ENCODE results near the gene CMTR1.
"Not testable (repeated sequence)": the region's sequence is repeated elsewhere in the genome, so short reads cannot be mapped to it uniquely, and the experiment has no call there.

The CMTR1 gene, protein sequence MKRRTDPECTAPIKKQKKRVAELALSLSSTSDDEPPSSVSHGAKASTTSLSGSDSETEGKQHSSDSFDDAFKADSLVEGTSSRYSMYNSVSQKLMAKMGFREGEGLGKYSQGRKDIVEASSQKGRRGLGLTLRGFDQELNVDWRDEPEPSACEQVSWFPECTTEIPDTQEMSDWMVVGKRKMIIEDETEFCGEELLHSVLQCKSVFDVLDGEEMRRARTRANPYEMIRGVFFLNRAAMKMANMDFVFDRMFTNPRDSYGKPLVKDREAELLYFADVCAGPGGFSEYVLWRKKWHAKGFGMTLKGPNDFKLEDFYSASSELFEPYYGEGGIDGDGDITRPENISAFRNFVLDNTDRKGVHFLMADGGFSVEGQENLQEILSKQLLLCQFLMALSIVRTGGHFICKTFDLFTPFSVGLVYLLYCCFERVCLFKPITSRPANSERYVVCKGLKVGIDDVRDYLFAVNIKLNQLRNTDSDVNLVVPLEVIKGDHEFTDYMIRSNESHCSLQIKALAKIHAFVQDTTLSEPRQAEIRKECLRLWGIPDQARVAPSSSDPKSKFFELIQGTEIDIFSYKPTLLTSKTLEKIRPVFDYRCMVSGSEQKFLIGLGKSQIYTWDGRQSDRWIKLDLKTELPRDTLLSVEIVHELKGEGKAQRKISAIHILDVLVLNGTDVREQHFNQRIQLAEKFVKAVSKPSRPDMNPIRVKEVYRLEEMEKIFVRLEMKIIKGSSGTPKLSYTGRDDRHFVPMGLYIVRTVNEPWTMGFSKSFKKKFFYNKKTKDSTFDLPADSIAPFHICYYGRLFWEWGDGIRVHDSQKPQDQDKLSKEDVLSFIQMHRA

DNA sequence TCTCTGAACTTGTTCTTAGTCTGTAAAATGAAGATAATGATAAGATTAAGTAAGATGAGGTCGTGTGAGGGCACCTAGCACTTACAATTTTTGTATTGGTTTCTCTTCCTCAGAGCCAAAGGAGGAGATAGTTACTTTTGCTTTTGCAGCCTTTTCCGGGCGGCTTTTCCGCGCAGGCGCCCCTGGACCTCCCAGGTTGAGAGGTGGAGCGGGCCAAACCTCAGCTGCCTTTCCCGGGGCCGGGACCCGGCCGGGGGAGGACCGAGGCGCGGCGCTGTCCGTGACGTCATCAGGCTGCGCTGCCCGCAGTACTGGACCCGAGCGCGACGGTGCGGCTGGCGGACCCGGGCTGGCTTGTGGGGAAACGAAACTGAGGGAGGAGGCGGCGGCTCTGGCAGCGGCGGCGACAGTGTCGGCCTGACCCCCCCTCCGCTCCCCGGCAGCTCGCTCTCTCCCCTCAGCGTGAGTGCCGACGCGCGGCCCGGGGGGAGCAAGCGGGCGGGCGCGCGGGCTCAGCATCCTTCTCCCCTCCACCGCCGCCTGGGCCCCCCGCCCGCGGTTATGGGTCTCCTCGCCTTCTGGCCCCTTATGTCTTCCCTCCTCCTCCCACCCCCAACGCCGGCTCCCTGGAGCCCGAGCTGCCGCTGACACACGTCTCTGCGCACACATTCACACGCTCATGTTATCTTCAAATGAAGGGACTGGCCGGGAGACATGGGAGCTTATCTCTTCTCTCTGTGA, at the start of gene CMTR1:
Gene CMTR1, plus strand, starts transcription at position 306 of the 741 bp plus-strand sequence. CDS start 2,409 bp downstream, outside the sequence.
- peak; percentile 88 for DNase-seq

- DNase-seq: no peak
These were observed 44.4 kb upstream of the CMTR1 start for GRCh38 chr6:37388578-37388977.

DNA sequence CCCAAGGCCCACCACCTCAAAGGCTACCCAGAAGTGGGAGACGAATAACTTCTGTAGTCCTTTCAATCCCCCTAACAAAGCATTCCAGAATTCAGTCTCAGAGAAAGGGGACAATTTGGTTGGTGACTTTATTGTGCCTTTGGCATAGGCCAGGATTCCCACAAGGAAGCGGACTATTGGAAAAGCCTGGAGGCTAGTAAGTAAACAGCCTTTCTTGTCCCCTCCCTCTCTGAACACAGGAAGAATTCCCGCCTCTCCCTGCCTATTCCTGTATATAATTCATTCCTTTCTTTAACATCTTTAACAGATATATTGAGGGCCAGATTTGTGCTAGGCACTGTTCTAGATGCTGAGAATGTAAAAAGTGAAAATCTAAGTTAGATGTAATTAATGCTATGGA, 43.2 kb upstream of the CMTR1 start:
- DNase-seq: no peak

DNA sequence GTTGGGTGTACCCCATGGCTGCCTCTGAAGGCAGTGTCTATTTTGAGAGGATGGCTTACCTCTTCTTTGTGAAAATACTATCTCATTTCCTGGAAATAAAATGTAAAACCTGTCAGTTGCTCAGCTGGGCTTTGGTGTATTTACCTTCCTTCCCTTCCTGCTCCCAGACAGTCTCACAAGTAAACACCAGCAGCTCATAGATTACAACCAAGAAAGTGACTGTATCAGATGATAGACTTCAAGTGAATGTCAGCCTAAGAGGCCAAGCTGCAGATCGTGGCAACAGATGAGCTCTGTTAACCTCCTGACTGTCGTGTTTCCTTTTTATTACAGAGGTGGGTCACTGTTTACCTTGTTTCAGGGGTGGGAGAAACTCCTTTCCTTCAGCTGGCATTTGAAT, 41.9 kb upstream of the CMTR1 start:
- DNase-seq: no peak

GRCh38 chr6:37392821-37393220, 40.2 kb upstream of the CMTR1 start:
- DNase-seq: no peak

GRCh38 chr6:37393381-37393929, 39.6 kb upstream of the CMTR1 start:
- DNase-seq: no peak

GRCh38 chr6:37396571-37397180, 36.3 kb upstream of the CMTR1 start:
- DNase-seq: no peak

GRCh38 chr6:37399131-37399530, 33.9 kb upstream of the CMTR1 start:
- no peak for DNase-seq

GRCh38 chr6:37399795-37400490, 33.1 kb upstream of the CMTR1 start:
- no peak for DNase-seq

DNA sequence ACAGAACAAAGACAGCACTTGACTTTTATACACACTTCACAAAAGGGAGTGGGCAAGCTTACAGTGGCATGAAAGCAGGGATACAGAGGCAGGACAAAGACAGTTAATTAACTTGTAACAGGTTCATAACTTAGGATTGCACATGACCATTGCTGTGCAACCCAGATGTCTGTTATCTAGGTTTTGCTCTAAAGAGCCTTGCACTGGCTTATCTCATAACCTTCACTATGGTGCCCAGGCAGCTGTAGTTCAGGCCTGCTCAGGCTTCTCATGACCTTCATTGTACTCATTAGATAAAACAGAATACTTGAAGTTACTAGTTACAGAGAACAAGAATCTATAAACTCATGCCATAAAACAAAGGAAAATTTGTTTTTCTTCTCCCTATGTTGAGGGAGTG, 31.4 kb upstream of the CMTR1 start:
- not testable (repeated sequence) for DNase-seq

DNA sequence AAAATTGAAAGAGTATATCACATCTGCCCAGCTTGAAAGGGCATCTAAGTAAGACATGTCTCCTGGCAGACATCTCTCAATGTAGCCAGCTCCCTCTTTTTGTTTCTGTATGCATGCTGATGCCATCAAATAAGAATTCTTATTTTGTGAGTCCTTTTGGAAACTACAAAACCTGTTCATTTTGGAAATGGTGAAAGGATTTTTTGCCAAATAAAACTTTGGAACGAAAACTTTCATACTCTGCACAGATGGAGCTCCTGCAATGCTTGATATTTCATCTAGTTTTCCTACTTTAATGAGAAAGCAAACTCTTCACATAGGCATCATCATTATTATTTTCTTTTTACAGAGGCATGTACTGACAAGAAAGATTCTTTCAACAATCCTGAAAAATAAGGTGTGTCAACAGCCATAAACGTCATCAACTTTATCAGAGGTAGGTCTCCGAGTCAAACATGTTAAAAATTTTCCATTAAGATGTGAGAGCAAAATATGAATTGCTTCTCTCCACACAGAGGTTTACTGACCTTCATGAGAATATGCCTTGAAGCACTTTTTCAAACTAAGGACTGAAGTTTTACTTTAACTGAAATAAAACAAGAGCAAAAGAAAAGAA, 26.2 kb upstream of the CMTR1 start:
- no peak for DNase-seq

DNA sequence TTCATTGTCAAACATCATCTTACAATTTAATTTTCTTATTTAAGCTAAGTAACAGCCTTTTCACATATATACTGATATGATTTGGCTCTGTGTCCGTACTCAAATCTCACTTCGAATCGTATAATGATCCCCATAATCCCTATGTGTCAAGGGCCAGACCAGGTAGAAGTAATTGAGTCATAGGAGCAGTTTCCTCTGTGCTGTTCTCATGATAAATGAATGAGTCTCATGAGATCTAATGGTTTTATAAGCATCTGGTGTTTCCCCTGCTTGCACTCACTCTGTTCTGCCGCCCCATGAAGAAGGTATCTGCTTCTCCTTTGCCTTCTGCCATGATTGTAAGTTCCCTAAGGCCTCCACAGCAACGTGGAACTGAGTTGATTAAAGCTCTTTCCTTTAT, 25.1 kb upstream of the CMTR1 start:
- DNase-seq: no peak

GRCh38 chr6:37409501-37409900, 23.5 kb upstream of the CMTR1 start:
- DNase-seq: no peak

DNA sequence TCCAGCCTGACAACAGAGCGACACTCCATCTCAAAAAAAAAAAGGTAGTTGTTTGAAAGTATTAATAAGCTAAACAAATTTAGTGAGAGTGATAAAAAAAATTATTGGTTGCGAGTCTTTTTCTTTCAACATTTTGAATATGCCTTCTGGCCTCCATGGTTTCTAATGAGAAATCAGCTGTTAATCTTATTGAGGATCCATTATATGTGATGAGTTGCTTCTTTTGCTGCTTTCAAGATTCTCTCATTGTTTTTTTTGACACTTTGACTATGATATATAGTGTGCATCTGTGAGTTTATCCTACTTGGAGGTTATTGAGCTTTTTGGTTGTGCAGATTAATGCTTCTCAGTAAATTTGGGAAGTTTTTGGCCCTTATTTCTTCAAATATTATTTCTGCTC, 15.6 kb upstream of the CMTR1 start:
- DNase-seq: no peak

GRCh38 chr6:37418722-37419121, 14.3 kb upstream of the CMTR1 start:
- no peak for DNase-seq

DNA sequence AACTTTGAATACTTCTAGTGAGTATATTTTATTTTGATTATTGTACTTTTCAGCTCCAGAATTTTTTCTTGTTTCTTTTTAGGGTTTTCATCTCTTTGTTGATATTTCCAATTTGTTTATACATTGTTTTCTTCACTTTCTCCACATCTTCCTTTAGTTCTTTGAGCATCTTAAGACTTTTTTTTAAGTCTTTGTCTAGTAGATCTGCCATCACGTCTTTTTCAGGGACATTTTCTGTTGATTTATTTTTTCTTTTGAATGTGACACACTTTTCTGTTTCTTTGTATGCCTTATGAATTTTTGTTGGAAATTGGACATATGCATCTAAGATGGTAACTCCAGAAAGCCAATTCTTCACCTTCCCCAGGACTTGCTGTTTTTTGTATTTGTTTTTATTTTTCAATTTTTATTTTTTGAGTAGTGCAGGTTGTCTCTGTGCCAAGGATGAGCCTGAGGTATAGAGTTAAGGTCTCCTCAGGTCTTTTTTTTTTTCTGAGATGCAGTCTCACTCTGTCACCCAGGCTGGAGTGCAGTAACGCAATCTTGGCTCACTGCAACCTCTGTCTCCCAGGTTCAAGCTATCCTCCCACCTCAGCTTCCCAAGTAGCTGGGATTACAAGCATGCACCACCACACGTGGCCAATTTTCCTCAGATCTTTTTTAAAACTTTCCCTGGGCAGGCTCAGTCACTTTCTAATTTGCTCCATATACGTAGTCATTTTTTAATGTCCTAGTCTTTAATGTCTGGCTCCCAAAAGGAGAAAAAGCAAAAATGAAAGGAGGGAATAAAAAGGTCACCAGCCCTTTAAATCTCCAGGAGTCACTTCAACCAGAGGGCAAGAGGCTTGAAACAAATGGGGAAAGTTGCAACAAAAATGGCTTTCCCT, 6.7 kb upstream of the CMTR1 start:
- no peak for DNase-seq

DNA sequence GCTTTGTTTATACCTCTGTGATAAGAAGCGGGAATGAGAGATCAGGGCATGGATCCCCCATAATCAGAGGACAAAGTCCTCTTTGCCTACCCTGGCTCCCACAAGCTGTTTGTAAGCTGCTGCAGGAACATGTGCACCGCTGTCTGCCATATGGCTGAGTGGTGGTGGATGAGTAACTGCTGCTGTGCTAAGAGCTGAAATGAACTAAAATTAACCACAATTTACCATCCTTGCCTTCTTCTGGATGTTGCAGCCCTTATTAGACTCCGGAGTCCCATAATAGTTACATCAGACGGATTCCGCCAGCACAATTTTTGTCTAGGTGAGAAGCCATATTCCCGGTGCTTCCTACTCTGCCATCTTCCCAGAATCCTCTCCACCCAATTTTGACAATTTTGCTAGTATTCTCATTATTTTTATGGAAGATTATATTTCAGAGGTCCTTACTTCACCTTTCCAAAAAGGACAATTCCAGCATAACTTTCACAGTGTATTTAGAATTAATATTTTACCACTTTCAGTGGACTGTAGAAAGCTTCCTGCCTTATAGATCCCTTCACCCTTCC, 6.0 kb upstream of the CMTR1 start:
- no peak for DNase-seq

DNA sequence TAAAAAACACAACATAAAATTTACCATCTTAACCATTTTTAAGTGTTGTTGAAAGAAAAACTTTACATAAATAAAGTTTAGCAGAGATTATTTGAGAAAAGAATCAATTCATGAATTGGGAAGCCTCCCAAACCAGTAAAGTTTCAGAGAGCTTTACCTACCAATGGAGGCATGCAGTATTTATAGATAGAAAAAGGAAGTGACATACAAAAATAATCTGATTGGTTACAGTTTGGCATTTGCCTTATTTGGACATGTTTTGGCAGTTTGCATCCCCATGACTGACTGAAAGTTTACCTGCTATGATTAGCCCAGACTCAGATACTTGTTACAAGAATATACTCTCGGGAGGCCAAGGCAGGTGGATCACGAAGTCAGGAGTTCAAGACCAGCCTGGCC, 3.7 kb upstream of the CMTR1 start:
- DNase-seq: no peak

DNA sequence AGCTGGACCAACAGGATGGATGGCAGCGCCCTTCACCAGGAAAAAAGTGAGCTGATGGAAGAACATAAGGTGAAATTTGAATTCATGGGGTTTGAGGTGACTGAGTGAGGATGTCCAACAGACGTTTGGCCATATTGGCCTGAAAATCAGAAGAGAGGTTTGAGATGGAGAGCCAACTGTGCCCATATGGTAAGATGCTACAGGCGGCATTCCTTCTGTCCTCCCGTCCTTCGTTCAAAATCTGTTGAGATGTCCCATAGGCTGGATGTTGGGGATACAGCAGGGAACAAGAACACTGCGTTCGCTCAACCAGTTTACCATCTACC, 468 bp upstream of the CMTR1 start:
- no peak for DNase-seq

DNA sequence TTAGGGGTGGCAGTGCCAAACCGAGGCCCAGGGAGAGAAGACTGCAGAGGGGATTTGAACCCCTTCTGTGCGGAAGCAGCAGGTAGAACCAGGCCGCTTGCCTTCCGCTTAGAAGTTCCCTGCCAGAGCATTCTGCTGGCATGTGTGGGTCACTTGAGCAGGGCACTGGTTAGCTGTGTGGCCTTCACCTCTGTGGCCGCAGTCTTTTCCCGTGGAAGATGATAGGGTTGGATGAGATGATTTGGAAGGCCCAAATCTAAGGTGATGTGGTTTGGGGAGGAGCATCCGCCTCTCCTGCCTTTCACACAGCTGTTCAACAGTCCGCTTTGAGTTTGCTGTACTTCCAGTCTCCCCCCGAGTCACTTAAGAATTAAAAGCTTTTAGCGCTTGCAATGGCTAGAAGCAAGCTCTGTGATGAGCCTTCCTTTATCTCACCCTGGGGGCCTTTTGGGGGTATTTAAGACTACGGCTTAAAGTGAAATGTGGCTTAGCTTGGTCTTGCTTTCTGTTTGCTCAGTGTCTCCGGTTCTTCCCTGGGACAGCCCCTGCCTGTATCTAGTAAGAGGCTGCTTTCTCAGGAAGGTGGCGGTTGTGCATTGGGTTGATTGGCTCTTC, 743 bp downstream of the CMTR1 start:
- no peak for DNase-seq

All from NCI-H510A (cell line).